GM12892 (cell line): ENCODE results near the gene MXRA7.

ENCODE experiments used
- POLR2AphosphoS5 ChIP-seq: IDR thresholded peaks from 2 replicates; pipeline ENCODE4 v1.6.1; 2011; ENCODE audit warnings: low read depth, low read length, control low read depth
- TAF1 ChIP-seq: IDR thresholded peaks from 2 replicates; pipeline ENCODE4 v1.6.1; 2011; ENCODE audit warnings: low read depth, mild to moderate bottlenecking, control low read depth, low read length, borderline replicate concordance

- TF ChIP-seq TAF1 (no peak), POLR2AphosphoS5 (no peak)
Measured at GRCh38 chr17:76638263-76638662, 72.5 kb downstream of the MXRA7 start.
